ENCODE measurements around the gene CGN.
A peak's percentile ranks its signal among the peaks of the same experiment; 100 is the strongest.

CGN gene

GRCh38 chr1:151529211-151529702, 18.1 kb downstream of the CGN start:
- no peak for DNase-seq

- DNase-seq: no peak
Measured at GRCh38 chr1:151529781-151530180, 18.6 kb downstream of the CGN start.

GRCh38 chr1:151530461-151530860, 19.3 kb downstream of the CGN start:
- no peak for DNase-seq

- no peak for DNase-seq
Measured at GRCh38 chr1:151533870-151534269, 22.7 kb downstream of the CGN start.

- peak; percentile 65 for DNase-seq
Measured at GRCh38 chr1:151534662-151535278, 23.6 kb downstream of the CGN start.

GRCh38 chr1:151535326-151536271, 24.4 kb downstream of the CGN start:
- no peak for DNase-seq

GRCh38 chr1:151536499-151536898, 25.3 kb downstream of the CGN start:
- DNase-seq: no peak

- DNase-seq: no peak
Measured at GRCh38 chr1:151537112-151537511, 25.9 kb downstream of the CGN start.

GRCh38 chr1:151539321-151540020, 28.3 kb downstream of the CGN start:
- no peak for DNase-seq

- peak; percentile 90 for DNase-seq
Measured at GRCh38 chr1:151540021-151540981, 29.1 kb downstream of the CGN start, which contains the start of gene TUFT1. Gene TUFT1, plus strand, starts transcription at chr1:151540309. Its CDS starts 58 bp downstream, at chr1:151540367.

GRCh38 chr1:151540982-151541377, 29.8 kb downstream of the CGN start:
- DNase-seq: no peak

GRCh38 chr1:151541752-151542151, 30.6 kb downstream of the CGN start:
- DNase-seq: no peak

GRCh38 chr1:151542710-151543129, 31.5 kb downstream of the CGN start:
- DNase-seq: no peak

GRCh38 chr1:151545542-151545941, 34.4 kb downstream of the CGN start:
- DNase-seq: no peak

GRCh38 chr1:151546011-151546925, 35.1 kb downstream of the CGN start:
- DNase-seq: no peak

- DNase-seq: no peak
Measured at GRCh38 chr1:151547119-151547899, 36.1 kb downstream of the CGN start.

- no peak for DNase-seq
Measured at GRCh38 chr1:151547900-151548230, 36.7 kb downstream of the CGN start.

GRCh38 chr1:151549199-151549598, 38.0 kb downstream of the CGN start:
- DNase-seq: no peak

GRCh38 chr1:151553659-151554058, 42.5 kb downstream of the CGN start:
- DNase-seq: no peak

- DNase-seq: no peak
Measured at GRCh38 chr1:151556052-151556451, 44.9 kb downstream of the CGN start.
